Osteoblast (primary cell): ENCODE data around the gene DCAF11. TPM values are rescaled to one million over a fixed set of nuclear protein-coding genes. Genes with fewer than 3 reads are reported as not detected.
A peak's percentile ranks its signal among the peaks of the same experiment; 100 is the strongest.

Source experiments
- DNase-seq: peaks from one replicate; pipeline ENCODE4 v3.0.0; 2011; ENCODE audit warnings: low spot score, mixed read lengths; ENCODE audit not compliant: insufficient read length; ENCODE audit errors: missing footprints
- H2AFZ ChIP-seq: 2 replicates; pipeline ENCODE4 v1.6.0; 2011; ENCODE audit warnings: mild to moderate bottlenecking, low read length
- H3K27ac ChIP-seq: 2 replicates; pipeline ENCODE4 v1.5.1; 2011; ENCODE audit warnings: mild to moderate bottlenecking, low read depth, low read length, moderate library complexity
- H3K27me3 ChIP-seq: 2 replicates; pipeline ENCODE4 v1.6.0; 2012; ENCODE audit warnings: mild to moderate bottlenecking, control low read depth, inconsistent platforms, low read length, moderate library complexity; ENCODE audit not compliant: insufficient read depth
- H3K36me3 ChIP-seq: 2 replicates; pipeline ENCODE4 v1.5.1; 2011; ENCODE audit warnings: mild to moderate bottlenecking, low read length, control low read depth, moderate library complexity; ENCODE audit not compliant: insufficient read depth
- H3K4me1 ChIP-seq: 2 replicates; pipeline ENCODE4 v1.5.1; 2011; ENCODE audit warnings: mild to moderate bottlenecking, low read length, control low read depth, moderate library complexity; ENCODE audit not compliant: insufficient read depth
- H3K4me2 ChIP-seq: 2 replicates; pipeline ENCODE4 v1.6.0; 2011; ENCODE audit warnings: mild to moderate bottlenecking, low read length; ENCODE audit not compliant: insufficient read depth
- H3K4me3 ChIP-seq: fragments of 200-600 bp; sonication (generic); 3 replicates; pipeline ENCODE4 v1.5.1; 2012; ENCODE audit warnings: mild to moderate bottlenecking, low read length, inconsistent platforms; ENCODE audit not compliant: insufficient read depth
- H3K79me2 ChIP-seq: 2 replicates; pipeline ENCODE4 v1.6.0; 2012; ENCODE audit warnings: mild to moderate bottlenecking, low read length, control low read depth, inconsistent platforms; ENCODE audit not compliant: insufficient read depth
- H3K9me3 ChIP-seq: 2 replicates; pipeline ENCODE4 v1.5.1; 2011; ENCODE audit warnings: low read depth, low read length, control low read depth
- H4K20me1 ChIP-seq: 2 replicates; pipeline ENCODE4 v1.6.0; 2012; ENCODE audit warnings: mild to moderate bottlenecking, low read length, control low read depth; ENCODE audit not compliant: insufficient read depth
- CTCF ChIP-seq: IDR thresholded peaks from 2 replicates; pipeline ENCODE4 v1.5.1; 2011; ENCODE audit warnings: mild to moderate bottlenecking, low read depth, low read length, moderate library complexity; ENCODE audit errors: extremely low read depth
- total RNA-seq: library from RNA; depleted of rRNA; stranded (reverse); fragments of >200 nt; gene quantifications from 2 replicates; pipeline ENCODE4 v1.2.3, GENCODE V29; 2012

DCAF11 gene
- total RNA-seq = 73.4 and 84.7 TPM in 2 replicates

- peaks cover 14% of the 10 kb centered on the region for H3K4me1 ChIP-seq
- peak within 1 kb of the TSS; percentile 82 for H3K4me3 ChIP-seq
- no peak for TF ChIP-seq CTCF
- H3K9me3 ChIP-seq = no peaks in the 10 kb centered on the region
- H3K79me2 ChIP-seq = peaks cover 13% of the 10 kb centered on the region
- no peaks in the 10 kb centered on the region for H3K27me3 ChIP-seq
- peak; percentile 99 for DNase-seq
- H3K4me2 ChIP-seq = peak within 1 kb of the TSS; percentile 96
- H3K36me3 ChIP-seq = peaks cover 27% of the 10 kb centered on the region
- peak within 1 kb of the TSS; percentile 98 for H3K27ac ChIP-seq
- H2AFZ ChIP-seq = peak within 1 kb of the TSS; percentile 87
- no peaks in the 10 kb centered on the region for H4K20me1 ChIP-seq
Measured at GRCh38 chr14:24114532-24115421, at the start of gene DCAF11, which contains the start of gene NRL. Gene DCAF11, plus strand, starts transcription at chr14:24114777. Its CDS starts 818 bp downstream, at chr14:24115595. Gene NRL, minus strand, starts transcription at chr14:24114949. Its CDS starts 32,101 bp downstream, at chr14:24082848.

- H2AFZ ChIP-seq = no peak overlapping the region
- H3K4me1 ChIP-seq = no peaks in the 10 kb centered on the region
- H3K4me2 ChIP-seq = no peak overlapping the region
- peak; percentile 61 for DNase-seq
- no peak overlapping the region for H3K4me3 ChIP-seq
- no peaks in the 10 kb centered on the region for H3K9me3 ChIP-seq
- no peaks in the 10 kb centered on the region for H3K36me3 ChIP-seq
- H4K20me1 ChIP-seq = no peaks in the 10 kb centered on the region
- no peak for TF ChIP-seq CTCF
- peaks cover 7% of the 10 kb centered on the region for H3K27me3 ChIP-seq
- no peak overlapping the region for H3K27ac ChIP-seq
- no peaks in the 10 kb centered on the region for H3K79me2 ChIP-seq
Measured at GRCh38 chr14:24064856-24065255, 49.7 kb upstream of the DCAF11 start.

DNA sequence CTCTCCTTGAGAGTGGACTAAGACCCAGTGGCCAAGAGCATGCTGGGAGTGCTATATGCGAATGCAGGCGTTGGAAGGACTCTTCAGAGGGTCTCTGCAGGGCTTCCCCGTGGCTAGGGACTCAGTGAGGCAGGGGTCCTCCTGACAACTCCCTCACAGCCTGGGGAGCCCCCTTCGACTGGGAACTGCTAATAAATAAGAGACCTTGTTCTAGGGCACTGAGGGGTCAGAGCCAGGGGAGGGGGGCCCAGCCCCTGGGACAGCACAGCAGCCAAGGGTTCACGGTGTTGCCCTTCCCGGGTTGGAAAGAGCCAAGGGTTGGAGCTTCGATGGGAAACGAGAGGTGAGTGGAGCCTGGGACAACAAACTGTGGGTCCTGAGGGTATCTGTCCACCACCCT, 49.2 kb upstream of the DCAF11 start:
- Histone ChIP-seq H3K27ac (no peak overlapping the region), H3K36me3 (no peaks in the 10 kb centered on the region), H3K79me2 (no peaks in the 10 kb centered on the region), H3K27me3 (peaks cover 13% of the 10 kb centered on the region), H3K9me3 (no peaks in the 10 kb centered on the region), H3K4me1 (no peaks in the 10 kb centered on the region), H4K20me1 (no peaks in the 10 kb centered on the region), H3K4me3 (no peak overlapping the region), H3K4me2 (no peak overlapping the region), H2AFZ (no peak overlapping the region)
- peak; percentile 69 for DNase-seq
- no peak for TF ChIP-seq CTCF

DNA sequence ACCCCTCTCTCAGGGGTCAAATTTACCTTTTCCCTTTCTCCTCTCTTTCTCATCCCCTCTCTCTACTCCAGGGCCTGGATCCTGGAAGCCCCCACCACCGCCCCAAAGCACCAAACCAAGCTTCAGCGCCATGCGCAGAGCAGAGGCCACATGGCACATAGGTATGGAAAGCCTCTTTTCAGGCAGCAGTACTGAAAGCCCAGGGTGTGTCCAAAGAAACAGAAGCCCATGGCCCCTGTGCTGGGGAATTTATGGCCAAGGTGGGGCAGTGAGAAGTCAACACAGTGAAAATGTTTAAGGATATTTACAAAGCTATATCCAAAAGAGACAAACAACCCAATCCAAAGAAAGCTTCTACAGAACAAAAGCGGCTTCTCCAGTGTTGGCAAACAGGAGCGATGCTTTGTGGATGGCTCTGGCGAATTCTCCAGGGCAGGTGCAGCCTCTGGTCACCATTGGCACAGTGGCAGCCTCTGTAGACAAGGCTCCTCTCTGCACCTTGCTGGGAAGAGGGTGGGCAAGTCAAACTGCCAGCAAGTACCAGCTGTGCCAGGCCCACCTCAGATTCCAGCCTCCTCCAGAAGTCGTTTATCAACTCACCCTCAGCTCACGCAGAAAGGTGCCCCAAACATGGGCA, 48.0 kb upstream of the DCAF11 start:
- Histone ChIP-seq H3K27me3 (peaks cover 15% of the 10 kb centered on the region), H3K4me2 (no peak overlapping the region), H3K79me2 (no peaks in the 10 kb centered on the region), H3K4me3 (no peak overlapping the region), H3K36me3 (no peaks in the 10 kb centered on the region), H3K27ac (no peak overlapping the region), H2AFZ (no peak overlapping the region), H3K4me1 (no peaks in the 10 kb centered on the region), H3K9me3 (no peaks in the 10 kb centered on the region), H4K20me1 (no peaks in the 10 kb centered on the region)
- TF ChIP-seq CTCF = no peak
- DNase-seq = peak; percentile 64
